H1 (cell line): ENCODE results near the gene KCP. TPM values are rescaled to one million over a fixed set of nuclear protein-coding genes. Genes with fewer than 3 reads are reported as not detected.
"Not testable (repeated sequence)": the region's sequence is repeated elsewhere in the genome, so short reads cannot be mapped to it uniquely, and the experiment has no call there.

Experiments used
- CTCF ChIA-PET: fragments of 300-600 bp; sonication (Branson Sonifier 250); formaldehyde crosslinking; loops from one replicate; lab custom pipeline; 2021; ENCODE audit not compliant: partially characterized antibody; lab: Charles Lee
- POLR2A ChIA-PET: fragments of 300-600 bp; sonication (Branson Sonifier 250); formaldehyde crosslinking; loops from one replicate; lab custom pipeline; 2021; ENCODE audit warnings: inconsistent platforms; ENCODE audit not compliant: partially characterized antibody; lab: Charles Lee
- DNase-seq, 2 experiments: peaks; one replicate each; pipeline versions ENCODE4 v3.0.0 to v3.0.0-alpha.2; 2010 to 2022; ENCODE audit warnings: low spot score in 2 of 2, low read depth in 1 of 2, mixed read lengths in 1 of 2
- FAIRE-seq: peaks from 2 replicates; lab custom pipeline; 2011; peaks lifted over from hg19 to GRCh38; lab: Jason Lieb, UNC
- H2AFZ ChIP-seq: 2 replicates; pipeline ENCODE4 v1.8.1; 2012; ENCODE audit warnings: low read length, inconsistent platforms
- H2AK5ac ChIP-seq: 2 replicates; pipeline ENCODE4 v1.6.1; 2013; ENCODE audit warnings: low read depth, low read length
- H2BK120ac ChIP-seq: replicated peaks from 2 replicates; pipeline ENCODE3; 2013; ENCODE audit warnings: low read depth, low read length, inconsistent platforms
- H2BK12ac ChIP-seq: 2 replicates; pipeline ENCODE4 v1.6.1; 2013; ENCODE audit warnings: low read depth, low read length
- H2BK15ac ChIP-seq: 2 replicates; pipeline ENCODE4 v1.6.1; 2013; ENCODE audit warnings: low read length
- H2BK20ac ChIP-seq: 2 replicates; pipeline ENCODE4 v1.6.1; 2013; ENCODE audit warnings: low read length
- H2BK5ac ChIP-seq: 2 replicates; pipeline ENCODE4 v1.6.1; 2013; ENCODE audit warnings: low read depth, low read length
- H3K14ac ChIP-seq: 2 replicates; pipeline ENCODE4 v1.6.1; 2013; ENCODE audit warnings: inconsistent platforms; ENCODE audit not compliant: insufficient read length
- H3K18ac ChIP-seq: 2 replicates; pipeline ENCODE4 v1.6.1; 2013; ENCODE audit warnings: low read length; ENCODE audit errors: extremely low read depth
- H3K23ac ChIP-seq: 2 replicates; pipeline ENCODE4 v1.6.1; 2013; ENCODE audit warnings: inconsistent platforms; ENCODE audit not compliant: insufficient read length
- H3K23me2 ChIP-seq: 2 replicates; pipeline ENCODE4 v1.6.1; 2013; ENCODE audit warnings: low read depth, low read length
- H3K27ac ChIP-seq: 2 replicates; pipeline ENCODE4 v1.6.1; 2011; ENCODE audit warnings: low read depth, low read length, inconsistent platforms
- H3K27me3 ChIP-seq, 4 experiments: replicated peaks in 1 of 4; 1 replicate in 1 of 4; 2 replicates in 3 of 4; pipeline versions ENCODE4 v1.6.1 to v1.8.1; 2011 to 2013; ENCODE audit warnings: low read length in 3 of 4, mild to moderate bottlenecking in 3 of 4, inconsistent platforms in 2 of 4, mixed read lengths in 2 of 4, moderate library complexity in 1 of 4; ENCODE audit not compliant: control insufficient read depth in 3 of 4, insufficient read depth in 3 of 4; ENCODE audit errors: extremely low read depth in 1 of 4
- H3K36me3 ChIP-seq, 4 experiments: 2 replicates each; pipeline versions ENCODE4 v1.6.1 to v1.8.1; 2011 to 2013; ENCODE audit warnings: mild to moderate bottlenecking in 4 of 4, low read length in 3 of 4, moderate library complexity in 2 of 4, control low read depth in 1 of 4, inconsistent platforms in 1 of 4; ENCODE audit not compliant: insufficient read depth in 4 of 4, control insufficient read depth in 2 of 4
- H3K4ac ChIP-seq: replicated peaks from 2 replicates; pipeline ENCODE3; 2013; ENCODE audit warnings: low read length, low read depth, mixed read lengths, inconsistent platforms; ENCODE audit not compliant: insufficient read length
- H3K4me1 ChIP-seq, 4 experiments: replicated peaks in 1 of 4; 1 replicate in 1 of 4; 2 replicates in 3 of 4; pipeline versions ENCODE4 v1.6.1 to v1.8.1; 2011 to 2013; ENCODE audit warnings: low read length in 3 of 4, inconsistent platforms in 2 of 4, mixed read lengths in 1 of 4; ENCODE audit not compliant: insufficient read depth in 4 of 4, control insufficient read depth in 3 of 4
- H3K4me2 ChIP-seq, 2 experiments: 2 replicates each; pipeline versions ENCODE4 v1.6.1 to v1.8.1; 2011 to 2013; ENCODE audit warnings: low read depth in 2 of 2, low read length in 2 of 2, control low read depth in 1 of 2, inconsistent platforms in 1 of 2, mild to moderate bottlenecking in 1 of 2; ENCODE audit not compliant: insufficient read depth in 1 of 2
- H3K4me3 ChIP-seq, 4 experiments: fragments of 200-600, 300-600 bp in 1 of 4; sonication (generic), shearing (Covaris generic), sonication (Bioruptor Twin) in 1 of 4; 2 replicates each; pipeline versions ENCODE4 v1.5.1 to v1.8.1; 2011 to 2016; ENCODE audit warnings: low read length in 4 of 4, low read depth in 3 of 4, control low read depth in 2 of 4, inconsistent platforms in 2 of 4, mild to moderate bottlenecking in 2 of 4, mixed read lengths in 1 of 4, moderate library complexity in 1 of 4; ENCODE audit not compliant: insufficient read depth in 2 of 4; ENCODE audit errors: extremely low read depth in 1 of 4
- H3K56ac ChIP-seq: replicated peaks from 2 replicates; pipeline ENCODE3; 2013; ENCODE audit warnings: low read depth, mild to moderate bottlenecking, mixed read lengths, low read length, inconsistent platforms; ENCODE audit not compliant: insufficient read length
- H3K79me1 ChIP-seq: 2 replicates; pipeline ENCODE4 v1.6.1; 2013; ENCODE audit warnings: low read depth, low read length, control low read depth
- H3K79me2 ChIP-seq, 2 experiments: 2 replicates each; pipeline versions ENCODE4 v1.6.1 to v1.8.1; 2012 to 2013; ENCODE audit warnings: low read length in 2 of 2, mild to moderate bottlenecking in 2 of 2, inconsistent platforms in 1 of 2; ENCODE audit not compliant: insufficient read depth in 2 of 2, control insufficient read depth in 1 of 2
- H3K9ac ChIP-seq, 4 experiments: replicated peaks in 1 of 4; 1 replicate in 1 of 4; 2 replicates in 3 of 4; pipeline versions ENCODE4 v1.6.1 to v1.8.1; 2011 to 2013; ENCODE audit warnings: low read depth in 3 of 4, low read length in 3 of 4, control low read depth in 2 of 4, mild to moderate bottlenecking in 2 of 4, moderate library complexity in 2 of 4, inconsistent platforms in 1 of 4; ENCODE audit errors: extremely low read depth in 1 of 4
- H3K9me3 ChIP-seq, 2 experiments: 2 replicates each; pipeline versions ENCODE4 v1.6.1 to v1.8.1; 2012 to 2013; ENCODE audit warnings: mild to moderate bottlenecking in 2 of 2, moderate library complexity in 2 of 2, control low read depth in 1 of 2, inconsistent platforms in 1 of 2, low read depth in 1 of 2, low read length in 1 of 2, mixed read lengths in 1 of 2; ENCODE audit not compliant: insufficient read depth in 2 of 2
- H4K20me1 ChIP-seq, 2 experiments: replicated peaks in 1 of 2; 2 replicates each; pipeline versions ENCODE3 to v1.8.1; 2011 to 2013; ENCODE audit warnings: inconsistent platforms in 2 of 2, low read length in 2 of 2, mild to moderate bottlenecking in 1 of 2; ENCODE audit not compliant: insufficient read depth in 2 of 2, control insufficient read depth in 1 of 2
- H4K5ac ChIP-seq: 2 replicates; pipeline ENCODE4 v1.6.1; 2013; ENCODE audit warnings: low read length, low read depth, mixed read lengths, inconsistent platforms; ENCODE audit not compliant: insufficient read length
- H4K8ac ChIP-seq: 2 replicates; pipeline ENCODE4 v1.8.0; 2013; ENCODE audit warnings: mild to moderate bottlenecking, moderate library complexity, low read length, inconsistent platforms; ENCODE audit not compliant: insufficient read depth; ENCODE audit errors: extremely low read depth
- H4K91ac ChIP-seq: replicated peaks from 2 replicates; pipeline ENCODE3; 2013; ENCODE audit warnings: low read length, mixed read lengths, inconsistent platforms; ENCODE audit not compliant: insufficient read length
- CTCF ChIP-seq, 3 experiments: IDR thresholded peaks; 1 replicate in 2 of 3; 2 replicates in 1 of 3; pipeline versions ENCODE4 v1.5.1 to v1.6.1; 2011; ENCODE audit warnings: low read length in 3 of 3, mild to moderate bottlenecking in 3 of 3, inconsistent platforms in 2 of 3, low read depth in 1 of 3, moderate library complexity in 1 of 3; ENCODE audit not compliant: insufficient read depth in 1 of 3; ENCODE audit errors: control extremely low read depth in 1 of 3
- NRF1 ChIP-seq: IDR thresholded peaks from 2 replicates; pipeline ENCODE4 v1.6.1; 2011; ENCODE audit warnings: mild to moderate bottlenecking, low read depth, low read length, improper control_type of control experiment
- SP4 ChIP-seq: IDR thresholded peaks from 2 replicates; pipeline ENCODE4 v1.6.1; 2012; ENCODE audit warnings: low read length, inconsistent platforms
- TAF7 ChIP-seq: optimal IDR thresholded peaks from 2 replicates; pipeline ENCODE3; 2011; ENCODE audit warnings: low read depth, mild to moderate bottlenecking, inconsistent platforms, low read length, moderate library complexity, borderline replicate concordance
- USF2 ChIP-seq: IDR thresholded peaks from 2 replicates; pipeline ENCODE4 v1.6.1; 2011; ENCODE audit warnings: low read length, improper control_type of control experiment
- WGBS, 2 experiments: shearing (Covaris generic) in 1 of 2; methylation state at CpG; one replicate each; pipeline versions ENCODE4 v1.1.6 to v1.1.7; 2013 to 2015; ENCODE audit warnings: low lambda C conversion rate in 2 of 2, mixed read lengths in 2 of 2, inconsistent platforms in 1 of 2, low coverage in 1 of 2, missing lambda C conversion rate in 1 of 2; ENCODE audit not compliant: insufficient replicate concordance in 2 of 2, insufficient coverage in 1 of 2, insufficient read length in 1 of 2; ENCODE audit errors: extremely low coverage in 1 of 2, missing lambda C conversion rate in 1 of 2; 5-methylcytosine and 5-hydroxymethylcytosine counted together
- polyA plus RNA-seq, 7 experiments: library from polyadenylated mRNA; depleted of rRNA in 3 of 7; stranded (reverse) in 5 of 7; unstranded in 2 of 7; fragments of >200 nt in 5 of 7; fragments of 200-250 nt in 2 of 7; gene quantifications; 1 replicate in 5 of 7; 2 replicates in 1 of 7; 4 replicates in 1 of 7; pipeline versions ENCODE4 v1.2.1 to v1.2.3, GENCODE V29; 2011 to 2013; ENCODE audit warnings: missing spikeins in 2 of 7, mixed read lengths in 2 of 7
- total RNA-seq: library from RNA; stranded (reverse); fragmentation: NEBNext Ultra II Directional; extraction: Animal tissue kit (Norgen Biotek cat#: 25700); gene quantifications from 2 replicates; pipeline ENCODE4 v1.2.1, GENCODE V29; 2021

The KCP gene
- total and polyA plus RNA-seq, 2 of the 8 experiments (the other 6 are each of a cell fraction or from before 2014, with no cell fraction given), result 1.3 to 2.0 TPM

GRCh38 chr7:128913870-128914565 lies 3.5 kb upstream of the KCP start (continued):
- TF ChIP-seq USF2, result no peak
- TF ChIP-seq SP4, result no peak
- TF ChIP-seq TAF7, result no peak
- TF ChIP-seq NRF1, result no peak
- no peak for TF ChIP-seq CTCF (IDR thresholded peaks at IDR 0.05; ENCODE audit: control extremely low read depth in 1 of 3, insufficient read depth in 1 of 3, low read depth in 1 of 3, low read length in 3 of 3)

DNA sequence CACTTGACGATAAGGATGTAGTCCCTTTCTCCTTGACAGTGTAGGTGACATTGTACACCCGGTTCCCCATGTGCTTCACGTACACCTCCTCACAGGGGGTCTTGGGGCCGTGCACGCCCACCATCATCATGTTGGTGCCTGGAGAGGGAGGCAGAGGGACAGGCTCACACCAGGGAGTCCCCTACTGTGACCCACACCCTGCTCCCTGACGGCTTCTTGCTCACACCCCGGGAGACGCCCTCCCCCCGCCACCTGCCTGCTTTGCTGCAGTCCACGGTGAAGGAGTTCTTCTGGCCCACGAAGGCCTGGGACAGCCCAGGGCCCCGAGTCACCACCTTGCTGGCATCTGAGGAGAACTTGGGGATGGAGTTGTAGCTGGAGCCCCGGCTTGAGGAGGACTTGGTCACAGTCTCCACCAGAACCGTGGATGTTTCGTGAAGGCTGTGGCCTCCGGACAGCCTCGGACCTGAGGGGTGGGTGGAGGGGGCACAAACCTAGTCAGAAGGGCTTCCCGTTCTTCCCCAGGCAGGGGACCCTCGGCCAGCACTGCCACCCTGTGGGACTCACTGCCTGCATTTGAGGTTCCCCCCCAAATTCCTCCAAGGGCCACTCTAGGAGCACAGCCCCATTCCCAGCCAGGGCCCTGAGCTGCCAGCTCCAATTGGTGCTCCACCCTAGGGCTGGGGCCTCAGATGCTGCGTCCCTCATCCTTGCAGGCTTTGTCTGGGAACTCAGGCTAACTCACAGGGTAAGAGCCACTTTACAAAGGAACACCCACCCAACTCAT lies 2.4 kb upstream of the KCP start:
- peaks cover 17% of the 10 kb centered on the region; the same call in 1 of the 2 replicates for H3K23me2 ChIP-seq
- H4K5ac ChIP-seq, H2BK120ac ChIP-seq, H3K79me2 ChIP-seq, H3K4ac ChIP-seq, H3K79me1 ChIP-seq, H3K23ac ChIP-seq, H2AK5ac ChIP-seq, H3K56ac ChIP-seq, H3K18ac ChIP-seq, FAIRE-seq, H2BK5ac ChIP-seq, H4K91ac ChIP-seq, H3K4me3 ChIP-seq, H2BK20ac ChIP-seq, H3K9ac ChIP-seq, H3K4me2 ChIP-seq, H4K8ac ChIP-seq, H2BK15ac ChIP-seq, H3K14ac ChIP-seq, H3K27ac ChIP-seq, H4K20me1 ChIP-seq, H3K36me3 ChIP-seq, H3K9me3 ChIP-seq, H2AFZ ChIP-seq, POLR2A ChIA-PET: not testable (repeated sequence)
- H3K27me3 ChIP-seq, result peaks cover 31 to 76% (median 61%) of the 10 kb centered on the region in 4 experiments
- peak in 1 of 2 experiments; percentile 30 for DNase-seq
- 0 out of 2 replicates have a peak overlapping the region, but pooled peaks have one; percentile 68 for H2BK12ac ChIP-seq
- WGBS, 2 experiments, result 100% methylated on average over 1 of the region's 20 CpGs; no CpG with 5 or more reads in 1 of the 2 experiments
- peaks cover 4 to 45% (median 20%) of the 10 kb centered on the region in 4 experiments for H3K4me1 ChIP-seq
- CTCF ChIA-PET, result interaction anchor here (1.5 to 2.8 kb wide), 2 partner anchors 9 to 44 kb away, joined by 5 to 11 read pairs; no protein-coding TSS in a partner anchor
